T-helper 17 cell (primary cell): ENCODE data around the gene TMEM14A. TPM values are rescaled to one million over a fixed set of nuclear protein-coding genes. Genes with fewer than 3 reads are reported as not detected.
"Not testable (repeated sequence)": the region's sequence is repeated elsewhere in the genome, so short reads cannot be mapped to it uniquely, and the experiment has no call there.

Source experiments
- ATAC-seq: fragments of 150-1000 bp; cut with Tn5 transposase; 2 replicates; pipeline ENCODE4 v1.10.0; 2021; ENCODE audit warnings: mild to moderate bottlenecking, moderate library complexity
- DNase-seq, 3 donors: peaks; one replicate each; pipeline versions ENCODE4 v3.0.0 to v3.0.0-alpha.2; 2020 to 2021
- H3K9me3 ChIP-seq: one replicate; pipeline ENCODE4 v1.7.0; 2013; ENCODE audit warnings: low read length, mild to moderate bottlenecking; ENCODE audit not compliant: control insufficient read depth, poor library complexity, severe bottlenecking
- H3K27ac Mint-ChIP-seq: one replicate; pipeline ENCODE4 v1.8.0; 2022; ENCODE audit warnings: mild to moderate bottlenecking, moderate library complexity, mixed read lengths
- H3K27me3 Mint-ChIP-seq: one replicate; pipeline ENCODE4 v1.8.0; 2022; ENCODE audit warnings: mixed read lengths
- H3K36me3 Mint-ChIP-seq: one replicate; pipeline ENCODE4 v1.8.0; 2022; ENCODE audit warnings: low read depth, mixed read lengths
- H3K4me1 Mint-ChIP-seq: one replicate; pipeline ENCODE4 v1.8.0; 2022; ENCODE audit warnings: mild to moderate bottlenecking, mixed read lengths
- H3K4me3 Mint-ChIP-seq: one replicate; pipeline ENCODE4 v1.8.0; 2022; ENCODE audit warnings: mild to moderate bottlenecking, moderate library complexity, mixed read lengths
- total RNA-seq, 4 donors: library from RNA in 2 of 4; stranded (reverse) in 2 of 4; gene quantifications; one replicate each; pipeline ENCODE4 v1.2.3 and lab custom pipeline; 2022 to 2026

Gene TMEM14A
- total RNA-seq, 2 donors from 2014 or later = 7.8 to 8.7 TPM

- DNase-seq = no peak
- H3K9me3 ChIP-seq = no peaks in the 10 kb centered on the region
- Mint-ChIP-seq H3K27me3 (no peaks in the 10 kb centered on the region), H3K4me1 (no peaks in the 10 kb centered on the region), H3K36me3 (no peaks in the 10 kb centered on the region), H3K27ac (no peak overlapping the region), H3K4me3 (no peak overlapping the region)
- no peak for ATAC-seq
Observed at GRCh38 chr6:52663936-52664185, 7.1 kb upstream of the TMEM14A start.

- Mint-ChIP-seq H3K27ac (no peak overlapping the region), H3K36me3 (no peaks in the 10 kb centered on the region), H3K4me1 (no peaks in the 10 kb centered on the region), H3K4me3 (no peak overlapping the region), H3K27me3 (no peaks in the 10 kb centered on the region)
- no peaks in the 10 kb centered on the region for H3K9me3 ChIP-seq
- DNase-seq = peak; percentile 12 to 37 (median 21)
- ATAC-seq = peak; percentile 83
Observed at GRCh38 chr6:52664186-52664990, 6.5 kb upstream of the TMEM14A start.

- Mint-ChIP-seq H3K36me3 (no peaks in the 10 kb centered on the region), H3K27ac (no peak overlapping the region), H3K4me1 (no peaks in the 10 kb centered on the region), H3K4me3 (no peak overlapping the region), H3K27me3 (no peaks in the 10 kb centered on the region)
- DNase-seq (no peak), ATAC-seq (no peak)
- H3K9me3 ChIP-seq = no peaks in the 10 kb centered on the region
Observed at GRCh38 chr6:52664991-52665686, 5.8 kb upstream of the TMEM14A start.

- DNase-seq (no peak), ATAC-seq (no peak)
- H3K4me3 Mint-ChIP-seq = no peak overlapping the region
- H3K36me3 Mint-ChIP-seq = no peaks in the 10 kb centered on the region
- no peak overlapping the region for H3K27ac Mint-ChIP-seq
- H3K27me3 Mint-ChIP-seq = no peaks in the 10 kb centered on the region
- peaks cover 4% of the 10 kb centered on the region for H3K4me1 Mint-ChIP-seq
- no peaks in the 10 kb centered on the region for H3K9me3 ChIP-seq
Observed at GRCh38 chr6:52666071-52666470, 4.8 kb upstream of the TMEM14A start.

- H3K27me3 Mint-ChIP-seq = no peaks in the 10 kb centered on the region
- peaks cover 7% of the 10 kb centered on the region for H3K4me1 Mint-ChIP-seq
- no peak for DNase-seq
- H3K4me3 Mint-ChIP-seq = no peak overlapping the region
- no peaks in the 10 kb centered on the region for H3K36me3 Mint-ChIP-seq
- H3K27ac Mint-ChIP-seq = no peak overlapping the region
- no peaks in the 10 kb centered on the region for H3K9me3 ChIP-seq
- ATAC-seq = no peak
Observed at GRCh38 chr6:52666523-52666922, 4.4 kb upstream of the TMEM14A start.

GRCh38 chr6:52667572-52667971 is 3.3 kb upstream of the TMEM14A start:
- H3K4me3 Mint-ChIP-seq = no peak overlapping the region
- no peaks in the 10 kb centered on the region for H3K9me3 ChIP-seq
- no peak for DNase-seq
- ATAC-seq = no peak
- H3K27ac Mint-ChIP-seq = no peak overlapping the region
- peaks cover 17% of the 10 kb centered on the region for H3K4me1 Mint-ChIP-seq
- H3K27me3 Mint-ChIP-seq = no peaks in the 10 kb centered on the region
- no peaks in the 10 kb centered on the region for H3K36me3 Mint-ChIP-seq

GRCh38 chr6:52671676-52672075 is 763 bp downstream of the TMEM14A start:
- no peaks in the 10 kb centered on the region for H3K9me3 ChIP-seq
- peaks cover 28% of the 10 kb centered on the region for H3K4me1 Mint-ChIP-seq
- no peak for ATAC-seq
- H3K4me3 Mint-ChIP-seq = peak overlapping the region; percentile 95
- peaks cover 5% of the 10 kb centered on the region for H3K36me3 Mint-ChIP-seq
- H3K27ac Mint-ChIP-seq = peak overlapping the region; percentile 83
- no peaks in the 10 kb centered on the region for H3K27me3 Mint-ChIP-seq
- no peak for DNase-seq

- Mint-ChIP-seq H3K4me1 (peaks cover 28% of the 10 kb centered on the region), H3K36me3 (peaks cover 5% of the 10 kb centered on the region), H3K27me3 (no peaks in the 10 kb centered on the region), H3K27ac (peak overlapping the region; percentile 41), H3K4me3 (peak overlapping the region; percentile 71)
- no peaks in the 10 kb centered on the region for H3K9me3 ChIP-seq
- DNase-seq (no peak), ATAC-seq (no peak)
Observed at GRCh38 chr6:52672412-52673025, 1.6 kb downstream of the TMEM14A start.

- H3K27me3 Mint-ChIP-seq = no peaks in the 10 kb centered on the region
- peaks cover 30% of the 10 kb centered on the region for H3K4me1 Mint-ChIP-seq
- no peak for ATAC-seq
- H3K4me3 Mint-ChIP-seq = no peak overlapping the region
- no peak overlapping the region for H3K27ac Mint-ChIP-seq
- H3K9me3 ChIP-seq = no peaks in the 10 kb centered on the region
- DNase-seq = no peak
- H3K36me3 Mint-ChIP-seq = peaks cover 7% of the 10 kb centered on the region
Observed at GRCh38 chr6:52674666-52675065, 3.8 kb downstream of the TMEM14A start.

GRCh38 chr6:52675372-52675771 is 4.5 kb downstream of the TMEM14A start:
- Mint-ChIP-seq H3K4me1 (peaks cover 30% of the 10 kb centered on the region), H3K36me3 (peaks cover 7% of the 10 kb centered on the region), H3K4me3 (no peak overlapping the region), H3K27me3 (no peaks in the 10 kb centered on the region), H3K27ac (no peak overlapping the region)
- DNase-seq (no peak), ATAC-seq (no peak)
- no peaks in the 10 kb centered on the region for H3K9me3 ChIP-seq

- H3K36me3 Mint-ChIP-seq, ATAC-seq: not testable (repeated sequence)
Observed at GRCh38 chr6:52676631-52677030, 5.7 kb downstream of the TMEM14A start.

GRCh38 chr6:52681416-52681815 is 10.5 kb downstream of the TMEM14A start:
- H3K27me3 Mint-ChIP-seq = no peaks in the 10 kb centered on the region
- DNase-seq = no peak

More at GRCh38 chr6:52676631-52677030, 5.7 kb downstream of the TMEM14A start:
- H3K9me3 ChIP-seq, H3K27me3 Mint-ChIP-seq, DNase-seq, H3K27ac Mint-ChIP-seq, H3K4me3 Mint-ChIP-seq: not testable (repeated sequence)
- peaks cover 22% of the 10 kb centered on the region for H3K4me1 Mint-ChIP-seq

GRCh38 chr6:52686878-52687699 is 16.2 kb downstream of the TMEM14A start:
- peaks cover 4% of the 10 kb centered on the region for H3K4me1 Mint-ChIP-seq
- no peaks in the 10 kb centered on the region for H3K9me3 ChIP-seq
- no peak overlapping the region for H3K4me3 Mint-ChIP-seq
- no peak overlapping the region for H3K27ac Mint-ChIP-seq
- ATAC-seq (no peak), DNase-seq (no peak)
- H3K27me3 Mint-ChIP-seq = no peaks in the 10 kb centered on the region
- H3K36me3 Mint-ChIP-seq = peaks cover 6% of the 10 kb centered on the region

More at GRCh38 chr6:52681416-52681815, 10.5 kb downstream of the TMEM14A start:
- H3K36me3 Mint-ChIP-seq = peaks cover 7% of the 10 kb centered on the region
- no peak overlapping the region for H3K27ac Mint-ChIP-seq
- no peak for ATAC-seq
- no peaks in the 10 kb centered on the region for H3K9me3 ChIP-seq
- H3K4me1 Mint-ChIP-seq = peaks cover 6% of the 10 kb centered on the region
- H3K4me3 Mint-ChIP-seq = no peak overlapping the region
